Kidney epithelial cell (primary cell): Measurements from ENCODE around the gene STAMBPL1. TPM values are rescaled to one million over a fixed set of nuclear protein-coding genes. Genes with fewer than 3 reads are reported as not detected.

Experiments
- DNase-seq: peaks from one replicate; pipeline ENCODE4 v3.0.0-alpha.2; 2010; ENCODE audit warnings: low read depth
- H3K27me3 ChIP-seq: 2 replicates; pipeline ENCODE4 v1.6.0; 2011; ENCODE audit warnings: low read length; ENCODE audit not compliant: control insufficient read depth, insufficient read depth
- H3K36me3 ChIP-seq: 2 replicates; pipeline ENCODE4 v1.5.1; 2011; ENCODE audit warnings: low read length; ENCODE audit not compliant: control insufficient read depth, insufficient read depth
- H3K4me3 ChIP-seq: 2 replicates; pipeline ENCODE4 v1.5.1; 2011; ENCODE audit warnings: low read depth, mild to moderate bottlenecking, control low read depth, low read length
- CTCF ChIP-seq: IDR thresholded peaks from 2 replicates; pipeline ENCODE4 v1.5.1; 2011; ENCODE audit warnings: mild to moderate bottlenecking, moderate library complexity, low read length, control low read depth, inconsistent platforms; ENCODE audit not compliant: insufficient read depth, poor library complexity, severe bottlenecking
- total RNA-seq: library from RNA; depleted of rRNA; stranded (reverse); fragments of >200 nt; gene quantifications from 2 replicates; pipeline ENCODE4 v1.2.3, GENCODE V29; 2015

STAMBPL1 gene
- total RNA-seq, 1 donor from 2014 or later = 5.2 TPM

GRCh38 chr10:88946200-88946599 lies 66.2 kb downstream of the STAMBPL1 start:
- Histone ChIP-seq H3K36me3 (no peaks in the 10 kb centered on the region), H3K4me3 (no peak overlapping the region), H3K27me3 (no peaks in the 10 kb centered on the region)
- no peak for DNase-seq
- no peak for TF ChIP-seq CTCF

GRCh38 chr10:88946965-88947590 lies 67.0 kb downstream of the STAMBPL1 start:
- no peaks in the 10 kb centered on the region for H3K27me3 ChIP-seq
- H3K4me3 ChIP-seq = no peak overlapping the region
- no peaks in the 10 kb centered on the region for H3K36me3 ChIP-seq
- TF ChIP-seq CTCF = no peak
- no peak for DNase-seq

GRCh38 chr10:88949051-88949450 lies 69.0 kb downstream of the STAMBPL1 start:
- no peak for TF ChIP-seq CTCF
- DNase-seq = no peak
- Histone ChIP-seq H3K4me3 (no peak overlapping the region), H3K27me3 (no peaks in the 10 kb centered on the region), H3K36me3 (no peaks in the 10 kb centered on the region)

- Histone ChIP-seq H3K27me3 (no peaks in the 10 kb centered on the region), H3K4me3 (no peak overlapping the region), H3K36me3 (no peaks in the 10 kb centered on the region)
- TF ChIP-seq CTCF = no peak
- DNase-seq = no peak
Measured at GRCh38 chr10:88949912-88950837, 70.1 kb downstream of the STAMBPL1 start.

GRCh38 chr10:88952647-88953111 lies 72.6 kb downstream of the STAMBPL1 start, which contains the start of gene ACTA2:
TSS of gene ACTA2 (minus strand) at chr10:88952773. CDS start at chr10:88948930, 3,843 bp downstream.
- DNase-seq = no peak
- Histone ChIP-seq H3K4me3 (no peak within 1 kb of the TSS), H3K36me3 (no peaks in the 10 kb centered on the region), H3K27me3 (no peaks in the 10 kb centered on the region)
- TF ChIP-seq CTCF = no peak
